LNCaP clone FGC (cell line): ENCODE data around the gene SSU72.

Source experiments
- DNase-seq: peaks from one replicate; pipeline ENCODE4 v3.0.0-alpha.2; 2011; ENCODE audit warnings: low read depth
- H3K4me3 ChIP-seq: 2 replicates; pipeline ENCODE4 v1.5.1; 2011; ENCODE audit warnings: mild to moderate bottlenecking, low read depth, low read length, control low read depth
- TF ChIP-seq, protein P1 (sequence below): IDR thresholded peaks from 2 replicates; pipeline ENCODE4 v1.5.1; 2012; ENCODE audit warnings: mild to moderate bottlenecking; ENCODE audit not compliant: control insufficient read depth, insufficient read depth; ENCODE audit errors: extremely low read depth

The SSU72 gene

DNA sequence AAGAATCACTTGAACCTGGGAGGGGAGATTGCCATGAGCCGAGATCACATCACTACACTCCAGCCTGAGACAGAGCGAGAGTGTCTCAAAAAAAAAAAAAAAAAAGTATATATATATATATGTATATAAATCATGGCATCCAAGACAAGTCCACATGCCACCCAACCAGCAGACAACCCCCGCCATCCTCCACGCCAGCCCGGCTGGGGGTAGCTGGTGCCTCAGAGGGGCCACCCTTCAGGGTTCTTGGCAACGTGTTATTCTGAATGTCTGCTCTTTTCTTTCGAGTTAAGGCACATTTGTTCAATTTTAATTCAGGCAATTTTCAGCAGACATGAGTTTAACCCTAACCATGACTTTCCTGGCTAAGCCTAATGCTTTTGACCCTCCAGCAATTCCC lies 24.6 kb downstream of the SSU72 start:
- no peak overlapping the region for H3K4me3 ChIP-seq
- DNase-seq, result no peak
- TF ChIP-seq, protein P1, sequence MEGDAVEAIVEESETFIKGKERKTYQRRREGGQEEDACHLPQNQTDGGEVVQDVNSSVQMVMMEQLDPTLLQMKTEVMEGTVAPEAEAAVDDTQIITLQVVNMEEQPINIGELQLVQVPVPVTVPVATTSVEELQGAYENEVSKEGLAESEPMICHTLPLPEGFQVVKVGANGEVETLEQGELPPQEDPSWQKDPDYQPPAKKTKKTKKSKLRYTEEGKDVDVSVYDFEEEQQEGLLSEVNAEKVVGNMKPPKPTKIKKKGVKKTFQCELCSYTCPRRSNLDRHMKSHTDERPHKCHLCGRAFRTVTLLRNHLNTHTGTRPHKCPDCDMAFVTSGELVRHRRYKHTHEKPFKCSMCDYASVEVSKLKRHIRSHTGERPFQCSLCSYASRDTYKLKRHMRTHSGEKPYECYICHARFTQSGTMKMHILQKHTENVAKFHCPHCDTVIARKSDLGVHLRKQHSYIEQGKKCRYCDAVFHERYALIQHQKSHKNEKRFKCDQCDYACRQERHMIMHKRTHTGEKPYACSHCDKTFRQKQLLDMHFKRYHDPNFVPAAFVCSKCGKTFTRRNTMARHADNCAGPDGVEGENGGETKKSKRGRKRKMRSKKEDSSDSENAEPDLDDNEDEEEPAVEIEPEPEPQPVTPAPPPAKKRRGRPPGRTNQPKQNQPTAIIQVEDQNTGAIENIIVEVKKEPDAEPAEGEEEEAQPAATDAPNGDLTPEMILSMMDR, result no peak

DNA sequence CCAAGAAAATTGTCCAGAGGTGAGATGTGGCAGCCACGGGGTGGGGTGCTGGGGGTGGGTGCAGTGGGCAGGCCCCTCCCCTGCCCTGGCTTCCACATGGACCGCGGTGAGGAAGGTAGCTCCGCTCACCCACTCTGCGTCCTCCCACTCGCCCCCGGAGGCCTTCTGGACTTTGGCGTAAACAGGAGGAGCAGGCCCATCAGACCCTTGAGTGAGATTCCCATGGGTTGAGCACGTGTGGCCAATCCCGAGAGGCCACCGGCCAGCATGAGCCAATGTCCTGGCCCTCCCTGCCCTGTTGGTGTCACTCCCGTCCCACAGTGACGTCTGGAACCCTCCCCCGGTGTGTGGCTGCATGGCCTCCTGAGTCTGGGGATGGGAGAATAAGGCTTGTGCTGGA lies 26.1 kb downstream of the SSU72 start:
- no peak for DNase-seq
- TF ChIP-seq, protein P1, result no peak
- H3K4me3 ChIP-seq, result no peak overlapping the region

DNA sequence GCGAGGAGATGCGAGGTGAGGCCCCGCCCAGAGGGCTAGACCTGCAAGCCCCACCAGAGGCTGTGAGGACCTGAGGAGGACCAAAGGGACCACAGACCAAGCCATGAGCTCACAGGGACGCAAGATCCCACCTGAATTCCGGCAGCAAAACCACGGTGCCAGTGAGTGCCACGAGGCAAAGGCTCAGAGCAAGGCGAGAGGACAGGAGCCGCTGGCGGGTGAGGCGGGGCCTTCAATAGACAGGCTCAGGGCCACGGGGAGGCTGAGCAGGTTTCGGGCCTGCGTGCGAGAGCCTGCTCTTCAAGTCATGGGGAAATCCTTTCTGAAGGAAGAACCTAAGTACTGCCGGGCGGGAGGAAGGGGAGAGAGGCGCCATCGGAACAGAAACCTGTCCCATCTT lies 27.2 kb downstream of the SSU72 start:
- DNase-seq, result no peak
- no peak overlapping the region for H3K4me3 ChIP-seq
- TF ChIP-seq, protein P1, result no peak

DNA sequence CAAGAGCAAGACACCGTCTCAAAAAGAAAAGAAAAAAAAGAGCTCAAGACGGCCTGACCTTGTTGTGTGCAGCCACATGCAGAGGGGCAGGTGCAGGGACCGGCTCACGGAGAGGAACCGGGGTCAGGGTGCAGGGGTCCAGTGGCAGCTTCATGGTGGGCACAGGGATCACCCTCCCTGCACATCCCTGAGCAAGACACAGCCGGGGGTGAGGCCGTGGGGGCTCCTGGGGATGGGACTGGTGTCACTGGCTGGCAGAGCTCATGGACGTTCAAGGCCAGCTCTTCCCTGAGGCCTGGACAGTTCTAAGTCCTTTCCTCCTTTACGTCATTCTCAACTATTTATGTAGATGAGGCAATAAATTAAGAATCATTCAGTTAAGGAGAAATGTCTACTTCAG lies 27.7 kb downstream of the SSU72 start:
- TF ChIP-seq, protein P1, result no peak
- no peak overlapping the region for H3K4me3 ChIP-seq
- DNase-seq, result no peak

DNA sequence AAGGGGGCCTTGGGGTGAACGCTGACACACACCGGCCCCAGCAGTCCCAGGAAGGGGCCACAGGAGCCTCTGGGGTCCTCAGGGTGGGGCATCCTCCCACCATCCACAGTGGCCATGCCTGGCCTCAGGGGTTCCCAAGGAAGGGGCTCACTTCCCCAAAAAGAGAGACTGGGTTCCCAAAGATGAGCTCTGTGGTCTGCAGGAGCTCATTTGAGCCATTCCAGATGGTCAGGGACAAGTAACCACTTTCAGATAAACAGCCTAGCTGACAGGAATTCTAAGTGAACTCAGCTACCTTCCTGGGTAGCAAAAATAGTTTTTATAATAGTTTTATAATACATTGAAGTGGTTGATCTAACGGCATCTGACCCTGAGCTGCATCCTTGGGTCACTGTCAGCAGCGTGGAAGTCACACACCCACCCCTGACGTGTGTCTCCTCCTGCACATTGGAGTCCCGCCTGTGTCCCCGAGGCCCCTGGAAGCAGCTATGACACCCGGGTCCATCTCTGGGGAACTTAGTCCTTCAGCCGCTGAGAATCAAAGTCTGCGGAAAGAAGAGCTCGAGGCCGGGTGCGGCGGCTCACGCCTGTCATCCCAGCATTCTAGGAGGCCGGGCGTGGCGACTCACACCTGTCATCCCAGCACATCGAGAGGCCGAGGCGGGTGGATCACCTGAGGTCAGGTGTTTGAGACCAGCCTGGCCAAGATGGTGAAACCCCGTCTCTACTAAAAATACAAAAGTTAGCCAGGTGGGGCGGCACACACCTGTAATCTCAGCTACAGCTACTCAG lies 28.5 kb downstream of the SSU72 start:
- DNase-seq, result no peak
- no peak overlapping the region for H3K4me3 ChIP-seq
- TF ChIP-seq, protein P1, result no peak

DNA sequence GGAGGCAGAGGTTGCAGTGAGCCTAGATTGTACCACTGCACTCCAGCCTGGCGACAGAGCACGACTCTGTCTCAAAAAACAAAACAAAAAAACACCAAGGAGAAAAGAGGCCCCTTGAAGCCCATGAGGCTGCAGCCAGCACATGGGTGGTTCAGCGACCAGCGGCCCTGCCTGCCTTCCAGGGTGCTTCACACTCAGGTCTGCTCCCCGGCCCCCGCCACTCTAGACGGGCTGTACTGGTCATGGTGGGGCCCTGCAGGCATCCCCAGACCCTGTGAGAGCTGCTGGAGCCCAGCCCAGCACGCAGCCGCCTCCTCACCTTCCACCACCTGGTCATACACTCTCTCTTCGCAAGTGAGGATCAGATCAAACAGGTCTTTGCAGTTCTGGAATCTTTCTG lies 30.1 kb downstream of the SSU72 start:
- DNase-seq, result no peak
- H3K4me3 ChIP-seq, result no peak overlapping the region
- TF ChIP-seq, protein P1, result no peak

DNA sequence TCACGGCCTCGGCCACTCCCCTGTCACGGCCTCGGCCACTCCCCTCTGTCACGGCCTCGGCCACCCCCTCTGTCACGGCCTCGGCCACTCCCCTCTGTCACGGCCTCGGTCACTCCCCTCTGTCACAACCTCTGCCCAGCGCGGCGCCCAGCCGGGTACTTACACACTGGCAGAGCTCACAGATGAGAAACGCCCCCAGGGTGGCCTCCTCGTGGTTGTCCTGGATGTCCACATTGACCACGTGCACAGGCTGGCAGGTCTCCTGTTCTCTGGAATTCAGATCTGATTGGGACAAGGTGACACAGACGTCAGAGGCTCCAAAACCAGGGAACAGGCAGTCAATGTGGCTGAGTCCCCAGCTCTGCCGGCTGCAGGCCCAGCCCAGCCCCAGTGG lies 31.0 kb downstream of the SSU72 start:
- peak; percentile 4 for DNase-seq
- no peak overlapping the region for H3K4me3 ChIP-seq
- TF ChIP-seq, protein P1, result no peak
